Fibroblast of villous mesenchyme (primary cell): Measurements from ENCODE around the gene HSF5. TPM values are rescaled to one million over a fixed set of nuclear protein-coding genes. Genes with fewer than 3 reads are reported as not detected.

Experiments used
- DNase-seq: peaks from one replicate; pipeline ENCODE4 v3.0.0-alpha.2; 2010; ENCODE audit warnings: low read depth
- H3K4me3 ChIP-seq: 2 replicates; pipeline ENCODE4 v1.5.1; 2011; ENCODE audit warnings: low read depth, mild to moderate bottlenecking, low read length
- total RNA-seq: library from RNA; depleted of rRNA; stranded (reverse); fragments of >200 nt; gene quantifications from 2 replicates; pipeline ENCODE4 v1.2.3, GENCODE V29; 2012
- TF ChIP-seq, protein P1 (sequence below): IDR thresholded peaks from 2 replicates; pipeline ENCODE4 v1.5.1; 2012; ENCODE audit warnings: low read depth, mild to moderate bottlenecking, low read length; ENCODE audit not compliant: insufficient read depth

The HSF5 gene
- total RNA-seq, 1 donor, result under 0.01 TPM

DNA sequence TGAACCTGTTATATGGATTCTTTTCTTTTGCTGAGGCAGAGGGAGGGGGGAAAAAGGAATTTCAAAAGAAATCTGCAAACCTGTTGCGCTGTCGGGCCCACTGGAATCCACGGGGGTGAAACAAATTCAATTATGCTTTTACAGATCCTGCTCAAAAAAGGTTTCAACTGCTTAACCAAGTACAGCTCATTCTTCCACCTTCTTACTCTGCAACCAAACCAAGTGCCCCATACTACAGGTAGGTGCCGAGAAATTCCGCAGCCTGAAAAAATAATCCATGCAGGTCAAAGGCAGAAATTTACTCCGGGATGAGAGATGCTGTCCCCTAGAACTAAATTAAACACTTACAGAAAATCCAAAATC, 71.3 kb downstream of the HSF5 start:
- H3K4me3 ChIP-seq, result no peak overlapping the region
- TF ChIP-seq, protein P1, sequence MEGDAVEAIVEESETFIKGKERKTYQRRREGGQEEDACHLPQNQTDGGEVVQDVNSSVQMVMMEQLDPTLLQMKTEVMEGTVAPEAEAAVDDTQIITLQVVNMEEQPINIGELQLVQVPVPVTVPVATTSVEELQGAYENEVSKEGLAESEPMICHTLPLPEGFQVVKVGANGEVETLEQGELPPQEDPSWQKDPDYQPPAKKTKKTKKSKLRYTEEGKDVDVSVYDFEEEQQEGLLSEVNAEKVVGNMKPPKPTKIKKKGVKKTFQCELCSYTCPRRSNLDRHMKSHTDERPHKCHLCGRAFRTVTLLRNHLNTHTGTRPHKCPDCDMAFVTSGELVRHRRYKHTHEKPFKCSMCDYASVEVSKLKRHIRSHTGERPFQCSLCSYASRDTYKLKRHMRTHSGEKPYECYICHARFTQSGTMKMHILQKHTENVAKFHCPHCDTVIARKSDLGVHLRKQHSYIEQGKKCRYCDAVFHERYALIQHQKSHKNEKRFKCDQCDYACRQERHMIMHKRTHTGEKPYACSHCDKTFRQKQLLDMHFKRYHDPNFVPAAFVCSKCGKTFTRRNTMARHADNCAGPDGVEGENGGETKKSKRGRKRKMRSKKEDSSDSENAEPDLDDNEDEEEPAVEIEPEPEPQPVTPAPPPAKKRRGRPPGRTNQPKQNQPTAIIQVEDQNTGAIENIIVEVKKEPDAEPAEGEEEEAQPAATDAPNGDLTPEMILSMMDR, result no peak
- no peak for DNase-seq

DNA sequence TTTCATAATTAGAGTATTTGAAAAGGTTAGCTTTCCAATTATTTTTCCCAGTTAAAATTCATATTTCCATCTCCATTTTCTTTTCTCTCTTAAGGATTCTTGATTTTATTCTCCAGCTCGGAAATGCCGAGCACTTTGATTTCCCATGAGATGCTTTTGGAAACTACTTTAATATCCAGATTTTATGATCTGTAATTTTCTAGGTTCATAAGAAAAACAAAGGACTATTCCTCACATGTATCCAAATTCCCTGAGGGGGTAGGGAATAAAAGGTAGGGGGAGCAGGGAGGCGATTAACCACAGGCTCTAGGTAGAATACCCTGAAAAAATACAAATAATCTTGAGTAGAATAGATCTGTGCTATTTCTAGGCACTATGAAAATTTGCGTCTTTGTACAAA, 71.8 kb downstream of the HSF5 start:
- TF ChIP-seq, protein P1, result no peak
- no peak for DNase-seq
- H3K4me3 ChIP-seq, result no peak overlapping the region

DNA sequence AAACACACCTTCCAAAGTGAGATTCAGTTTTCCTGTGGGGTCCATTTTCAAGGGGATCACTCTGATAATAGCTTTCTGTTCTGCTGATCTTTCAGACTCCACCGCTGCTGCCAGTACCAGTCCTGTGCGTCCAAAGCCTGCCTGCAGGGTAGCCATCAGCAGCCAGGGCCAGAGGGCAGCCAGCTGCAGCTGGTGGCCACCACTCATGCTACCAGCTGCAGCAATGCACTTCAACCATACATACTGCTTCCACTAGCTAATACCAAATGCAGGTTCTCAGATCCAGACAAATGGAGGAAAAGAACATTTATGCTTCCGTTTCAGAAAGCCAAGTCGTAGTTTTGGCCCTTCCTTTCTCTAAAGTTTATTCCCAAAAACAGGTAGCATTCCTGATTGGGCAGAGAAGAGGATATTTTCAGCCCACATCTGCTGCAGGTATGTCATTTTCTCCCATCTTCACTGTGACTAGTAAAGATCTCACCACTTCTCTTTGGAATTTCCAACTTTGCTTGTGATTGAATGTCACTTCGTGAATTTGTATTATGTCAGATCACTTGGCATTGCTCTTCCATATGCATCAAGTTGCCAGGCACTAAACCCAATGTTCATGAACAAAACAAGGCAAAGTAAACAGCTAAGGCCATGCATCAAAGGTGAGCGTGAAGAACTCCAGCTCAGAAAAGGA, 72.7 kb downstream of the HSF5 start:
- TF ChIP-seq, protein P1, result no peak
- H3K4me3 ChIP-seq, result no peak overlapping the region
- no peak for DNase-seq

DNA sequence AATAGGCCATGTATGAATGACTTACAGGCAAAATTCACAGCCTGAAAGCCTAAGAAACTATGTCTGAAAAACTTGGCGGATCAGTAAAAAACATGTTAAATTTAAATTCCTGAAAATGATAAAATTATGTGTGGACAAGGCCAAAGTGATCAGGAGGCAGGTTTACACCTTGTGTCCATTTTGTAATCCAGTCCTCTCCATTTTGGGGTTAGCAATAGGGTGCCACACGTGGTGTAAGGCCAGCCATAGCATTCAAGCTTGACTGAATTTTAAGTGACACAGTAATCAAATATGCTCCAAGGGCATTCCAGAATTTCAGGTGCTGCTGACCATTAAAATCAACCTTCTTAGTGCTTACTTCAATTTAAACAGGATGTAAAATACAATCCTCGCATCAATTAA, 73.6 kb downstream of the HSF5 start:
- H3K4me3 ChIP-seq, result no peak overlapping the region
- DNase-seq, result no peak
- TF ChIP-seq, protein P1, result no peak

DNA sequence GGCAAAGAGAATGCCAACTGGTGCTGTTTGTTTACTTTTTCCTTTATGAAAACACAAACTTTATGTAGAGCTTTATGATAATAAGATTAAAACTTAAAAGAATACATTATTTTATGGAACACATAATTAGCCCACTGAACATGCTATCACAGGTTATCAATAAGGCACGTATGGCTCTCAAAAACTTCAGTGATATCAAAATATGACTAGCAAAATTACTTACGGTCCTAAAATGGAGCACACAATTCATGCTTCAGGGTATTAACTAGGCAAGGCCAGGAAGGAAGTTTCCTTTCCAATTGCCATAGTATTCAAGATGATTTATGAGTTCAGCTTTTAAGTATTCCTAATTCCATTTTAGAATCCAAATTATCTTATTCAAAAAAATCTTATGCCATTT, 74.5 kb downstream of the HSF5 start:
- TF ChIP-seq, protein P1, result no peak
- no peak overlapping the region for H3K4me3 ChIP-seq
- DNase-seq, result no peak

DNA sequence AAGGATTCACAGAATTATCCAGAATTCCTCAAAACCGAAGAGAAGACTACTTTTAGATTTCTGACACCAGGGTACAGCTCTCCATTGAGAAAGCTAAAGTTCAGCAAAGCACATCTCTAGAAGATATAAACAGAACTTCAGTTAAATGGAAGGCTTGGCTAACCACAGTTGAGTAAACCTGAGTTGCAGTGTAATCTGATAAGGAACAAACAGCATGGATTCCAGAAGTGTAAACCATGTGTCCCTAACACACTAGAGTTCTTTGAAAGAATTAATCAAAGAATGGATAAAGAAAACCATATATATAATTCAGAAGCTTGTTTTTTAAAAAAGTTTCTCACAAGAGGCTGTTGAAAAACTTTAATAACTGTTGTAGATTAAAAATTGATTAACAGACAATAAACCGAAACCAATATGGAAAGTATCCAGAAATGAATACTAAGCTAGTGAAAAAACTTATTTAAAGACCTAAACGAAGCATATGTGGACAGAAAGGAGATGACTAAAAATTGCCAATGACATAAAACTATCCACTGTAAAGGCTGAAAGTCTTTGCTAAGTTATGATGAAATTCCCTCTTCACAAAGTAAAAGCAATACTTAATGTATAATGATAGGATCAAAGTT, 75.1 kb downstream of the HSF5 start:
- DNase-seq, result peak; percentile 33
- TF ChIP-seq, protein P1, result no peak
- no peak overlapping the region for H3K4me3 ChIP-seq

DNA sequence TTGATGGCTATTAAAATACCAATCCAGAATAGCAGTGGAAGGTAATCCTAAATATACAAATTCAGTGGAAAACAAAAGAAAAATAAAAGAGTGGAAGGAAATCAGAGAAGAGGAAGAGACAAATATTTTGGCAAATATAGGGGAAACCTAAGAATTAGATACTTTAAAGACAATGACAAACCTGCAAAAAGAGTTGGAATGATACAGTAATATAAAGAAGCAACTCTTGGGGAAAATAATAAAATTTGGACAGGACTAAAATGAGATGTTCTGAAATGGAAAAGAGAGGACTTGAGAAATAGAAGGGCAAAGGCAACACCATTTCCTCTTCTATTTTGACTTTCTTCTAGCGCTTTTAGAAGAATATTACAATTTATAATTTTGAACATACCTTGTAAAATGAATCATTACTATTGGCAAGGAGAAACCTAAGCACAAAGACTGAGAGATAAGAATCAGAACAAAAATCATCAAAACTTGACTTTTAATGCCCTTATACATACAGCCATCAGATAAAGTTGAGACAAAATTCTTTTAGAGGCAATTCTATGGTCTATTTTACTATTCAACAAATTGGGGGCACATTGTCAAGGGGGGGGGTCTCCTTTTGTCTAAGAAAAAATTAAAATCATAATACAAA, 76.0 kb downstream of the HSF5 start:
- TF ChIP-seq, protein P1, result no peak
- no peak for DNase-seq
- no peak overlapping the region for H3K4me3 ChIP-seq
